Skin epidermis (tissue), 12 donors: ENCODE measurements around the gene PPIA.
A peak's percentile ranks its signal among the peaks of the same experiment; 100 is the strongest.
"Not testable (repeated sequence)": the region's sequence is repeated elsewhere in the genome, so short reads cannot be mapped to it uniquely, and the experiment has no call there.

Experiments used
- H3K27ac ChIP-seq, 21 experiments: fragments of 200-600 bp; sonication (generic) in 11 of 21; one replicate each; pipeline ENCODE4 v1.5.0; 2020; ENCODE audit warnings: mild to moderate bottlenecking in 3 of 21, inconsistent platforms in 2 of 21, moderate library complexity in 2 of 21
- H3K4me3 ChIP-seq, 7 experiments: fragments of 200-600 bp; sonication (generic) in 2 of 7; one replicate each; pipeline ENCODE4 v1.5.0; 2020; ENCODE audit warnings: inconsistent platforms in 2 of 7, mild to moderate bottlenecking in 2 of 7, moderate library complexity in 1 of 7

PPIA gene

DNA sequence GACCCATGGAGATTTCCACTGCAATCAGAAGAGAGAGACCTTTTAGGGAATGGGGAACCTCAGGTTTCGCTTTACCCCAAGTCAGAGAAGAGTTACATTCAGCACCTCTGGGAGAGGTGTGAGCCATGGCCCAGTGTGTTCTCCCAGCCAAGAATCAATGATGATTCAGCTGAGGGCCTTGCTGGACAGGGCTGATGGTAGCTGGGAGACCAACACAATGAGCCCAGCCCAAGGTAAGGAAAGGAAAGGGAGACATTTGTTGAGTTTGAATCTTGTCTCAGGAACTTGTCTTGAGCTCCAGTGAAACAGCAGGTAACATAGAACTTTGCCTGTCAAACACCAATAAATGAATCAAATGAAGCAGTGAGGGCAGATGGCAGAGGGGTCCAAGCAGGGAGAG lies 14.0 kb upstream of the PPIA start:
- Histone ChIP-seq H3K27ac (no peak overlapping the region), H3K4me3 (no peak overlapping the region)

DNA sequence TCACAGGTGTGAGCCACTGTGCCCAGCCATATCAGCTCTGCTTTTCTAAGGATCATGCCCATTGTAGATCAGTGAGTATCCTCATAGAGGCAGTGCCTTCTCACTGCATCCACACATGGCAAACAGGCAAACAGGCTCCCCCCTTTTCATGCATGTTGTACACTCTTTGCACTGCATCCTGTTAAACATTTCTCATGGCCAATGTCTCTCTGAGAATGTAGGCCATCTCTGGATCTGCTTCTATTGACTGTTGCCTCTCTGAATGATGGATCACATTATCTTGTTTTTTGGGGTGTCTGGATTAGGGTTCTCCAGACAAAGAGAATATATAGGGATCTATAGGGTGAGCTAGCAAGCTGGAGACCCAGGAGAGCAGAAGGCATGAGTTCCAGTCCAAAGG lies 13.1 kb upstream of the PPIA start:
- H3K27ac ChIP-seq: no peak overlapping the region

DNA sequence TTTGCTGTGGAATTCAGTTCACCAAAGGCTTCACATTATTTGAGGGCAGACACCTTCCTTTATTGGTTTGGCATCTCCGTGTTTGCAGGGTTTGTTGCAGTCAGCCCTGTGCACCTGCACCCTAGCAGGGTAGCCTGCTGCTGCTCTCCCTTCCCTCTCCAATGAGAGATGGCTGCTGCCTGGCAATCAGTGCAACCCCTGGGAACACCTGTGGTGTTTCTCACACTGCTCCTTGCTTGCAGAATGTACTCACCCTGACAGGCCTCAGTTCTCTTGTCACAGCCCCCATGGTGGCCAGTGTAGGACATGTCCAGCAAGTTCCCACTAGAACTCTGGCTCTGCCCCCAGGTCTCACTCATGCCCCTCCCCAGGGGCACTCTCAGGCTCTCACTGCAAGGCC lies 12.1 kb upstream of the PPIA start:
- Histone ChIP-seq H3K4me3 (no peak overlapping the region), H3K27ac (no peak overlapping the region)

More for the DNA sequence above, 13.1 kb upstream of the PPIA start:
- H3K4me3 ChIP-seq: no peak overlapping the region

DNA sequence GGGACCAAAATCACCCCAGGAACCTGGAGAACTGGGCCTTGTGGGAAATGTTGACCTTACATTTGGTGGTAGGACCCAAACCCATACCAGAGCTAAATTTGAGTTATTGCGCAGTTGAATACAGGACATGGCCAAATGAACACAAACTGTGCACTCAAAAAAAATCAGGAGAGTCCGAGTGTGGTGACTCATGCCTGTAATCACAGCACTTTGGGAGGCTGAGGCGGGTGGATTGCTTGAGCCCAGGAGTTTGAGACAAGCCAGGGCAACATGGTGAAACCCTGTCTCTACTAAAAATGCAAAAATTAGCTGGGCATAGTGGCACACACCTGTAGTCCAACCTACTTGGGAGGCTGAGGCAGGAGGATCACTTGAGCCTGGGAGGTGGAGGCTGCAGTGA lies 11.3 kb upstream of the PPIA start:
- H3K27ac ChIP-seq, H3K4me3 ChIP-seq: not testable (repeated sequence)

- no peak overlapping the region for H3K4me3 ChIP-seq
- H3K27ac ChIP-seq: no peak overlapping the region
Measured at GRCh38 chr7:44787041-44787440, 9.4 kb upstream of the PPIA start.

DNA sequence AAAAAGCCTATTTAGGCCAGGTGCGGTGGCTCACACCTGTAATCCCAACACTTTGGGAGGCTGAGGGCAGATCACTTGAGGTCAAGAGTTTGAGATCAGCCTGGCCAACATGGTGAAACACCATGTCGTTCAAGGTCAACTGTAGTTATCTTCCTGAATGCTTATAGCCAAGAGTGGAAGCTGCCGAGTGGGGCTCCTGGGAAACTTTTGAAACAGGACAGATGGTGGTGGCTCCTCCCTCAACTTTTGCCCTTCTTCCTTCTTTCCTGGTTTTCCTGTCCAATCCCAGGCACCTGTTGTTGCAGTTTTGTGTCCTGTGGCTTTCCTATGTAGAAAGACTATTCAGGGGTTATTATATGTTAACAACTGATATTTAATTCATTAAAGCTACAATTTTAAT lies 8.7 kb upstream of the PPIA start:
- Histone ChIP-seq H3K4me3 (no peak overlapping the region), H3K27ac (no peak overlapping the region)

DNA sequence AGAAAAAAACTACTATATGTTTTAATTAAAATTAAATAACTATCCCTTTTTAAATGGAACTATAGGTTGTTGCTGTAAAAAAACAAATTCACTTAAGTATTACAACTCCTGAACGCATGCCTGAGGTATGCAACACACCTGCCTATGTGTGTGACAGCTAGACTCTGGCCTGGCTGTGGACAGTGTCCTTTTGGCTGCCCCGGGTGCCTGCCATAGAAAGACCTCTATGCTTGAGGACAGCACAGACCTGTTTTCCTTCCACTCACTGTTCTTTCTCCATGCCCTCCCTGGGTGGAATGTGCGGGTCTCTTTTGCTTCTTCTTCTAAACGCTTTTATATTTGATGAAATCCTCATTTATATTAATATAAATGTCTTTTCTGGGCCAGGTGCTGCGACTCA lies 6.5 kb upstream of the PPIA start:
- Histone ChIP-seq H3K4me3 (no peak overlapping the region), H3K27ac (no peak overlapping the region)

DNA sequence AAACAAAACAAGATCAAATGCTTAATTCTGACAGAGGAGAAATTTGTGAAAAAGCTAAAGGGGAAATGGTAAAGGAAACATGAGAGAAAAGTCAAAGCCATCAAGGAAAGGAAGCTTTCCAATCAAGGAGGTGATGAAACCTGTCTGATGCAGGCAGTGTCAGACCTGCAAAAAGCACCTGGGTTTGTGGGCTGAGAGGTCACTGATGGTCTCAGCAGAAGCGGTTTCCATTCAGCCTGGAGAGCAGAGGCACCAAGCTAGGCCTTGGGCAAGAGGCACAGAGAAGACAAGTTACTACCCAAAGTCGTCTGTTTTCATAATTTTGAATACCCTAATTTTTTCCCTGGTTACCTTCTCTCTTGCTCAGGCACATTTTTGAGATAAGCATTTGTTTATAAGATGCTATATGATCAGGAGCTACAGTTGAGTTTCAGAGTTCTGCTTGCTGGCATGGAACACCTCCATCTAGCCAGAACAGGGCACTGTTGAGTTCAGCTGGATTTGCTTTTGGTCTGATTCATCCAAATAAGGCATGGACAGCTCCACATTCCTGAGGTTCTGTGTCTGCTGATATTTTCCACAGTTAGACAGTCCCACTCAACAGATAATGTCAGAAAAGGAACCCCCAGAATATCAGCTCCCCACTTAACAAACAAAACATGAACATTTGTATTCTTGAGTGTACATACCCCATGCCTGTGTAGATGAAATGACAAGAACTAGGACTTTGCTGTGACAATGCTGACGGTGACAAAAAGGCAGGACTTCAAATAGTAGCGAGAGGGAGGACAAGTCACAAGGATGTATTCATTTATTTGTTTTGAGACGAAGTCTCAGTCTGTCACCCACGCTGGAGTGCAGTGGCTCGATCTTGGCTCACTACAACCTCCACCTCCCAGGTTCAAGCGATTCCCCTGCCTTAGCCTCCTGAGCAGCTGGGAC lies 4.9 kb upstream of the PPIA start:
- Histone ChIP-seq H3K27ac (no peak overlapping the region), H3K4me3 (no peak overlapping the region)

- H3K4me3 ChIP-seq: no peak overlapping the region
- H3K27ac ChIP-seq: no peak overlapping the region
Measured at GRCh38 chr7:44793919-44794318, 2.6 kb upstream of the PPIA start.

GRCh38 chr7:44794331-44794730 lies 2.1 kb upstream of the PPIA start:
- Histone ChIP-seq H3K4me3 (no peak overlapping the region), H3K27ac (no peak overlapping the region)

DNA sequence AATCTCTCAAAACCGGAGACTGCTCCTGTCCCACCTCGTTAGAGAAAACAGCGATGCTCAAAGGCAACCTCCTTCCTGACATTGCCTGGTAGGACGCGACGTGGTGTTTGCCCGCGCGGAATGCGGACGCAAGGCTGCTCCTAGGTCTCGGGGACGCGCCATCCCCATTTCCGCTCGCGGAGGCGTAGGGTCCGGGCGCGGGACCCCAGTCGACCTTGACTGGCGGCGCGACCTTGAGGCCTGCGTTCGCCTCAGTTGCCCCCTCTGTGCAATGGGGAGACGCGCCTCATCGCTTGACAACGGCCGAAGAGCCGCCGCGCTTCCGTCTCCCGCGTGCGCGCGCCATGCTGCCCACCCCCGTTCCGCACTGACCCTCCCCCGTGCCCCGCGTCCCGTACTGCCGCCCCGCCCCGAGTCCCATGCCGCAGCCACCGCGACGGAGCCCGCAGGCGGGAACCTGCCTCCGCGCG lies 412 bp upstream of the PPIA start:
- peak overlapping the region; percentile 60 to 93 (median 79) for H3K4me3 ChIP-seq
- H3K27ac ChIP-seq: peak overlapping the region in 20 of 21 experiments; percentile 83 to 100 (median 99)

DNA sequence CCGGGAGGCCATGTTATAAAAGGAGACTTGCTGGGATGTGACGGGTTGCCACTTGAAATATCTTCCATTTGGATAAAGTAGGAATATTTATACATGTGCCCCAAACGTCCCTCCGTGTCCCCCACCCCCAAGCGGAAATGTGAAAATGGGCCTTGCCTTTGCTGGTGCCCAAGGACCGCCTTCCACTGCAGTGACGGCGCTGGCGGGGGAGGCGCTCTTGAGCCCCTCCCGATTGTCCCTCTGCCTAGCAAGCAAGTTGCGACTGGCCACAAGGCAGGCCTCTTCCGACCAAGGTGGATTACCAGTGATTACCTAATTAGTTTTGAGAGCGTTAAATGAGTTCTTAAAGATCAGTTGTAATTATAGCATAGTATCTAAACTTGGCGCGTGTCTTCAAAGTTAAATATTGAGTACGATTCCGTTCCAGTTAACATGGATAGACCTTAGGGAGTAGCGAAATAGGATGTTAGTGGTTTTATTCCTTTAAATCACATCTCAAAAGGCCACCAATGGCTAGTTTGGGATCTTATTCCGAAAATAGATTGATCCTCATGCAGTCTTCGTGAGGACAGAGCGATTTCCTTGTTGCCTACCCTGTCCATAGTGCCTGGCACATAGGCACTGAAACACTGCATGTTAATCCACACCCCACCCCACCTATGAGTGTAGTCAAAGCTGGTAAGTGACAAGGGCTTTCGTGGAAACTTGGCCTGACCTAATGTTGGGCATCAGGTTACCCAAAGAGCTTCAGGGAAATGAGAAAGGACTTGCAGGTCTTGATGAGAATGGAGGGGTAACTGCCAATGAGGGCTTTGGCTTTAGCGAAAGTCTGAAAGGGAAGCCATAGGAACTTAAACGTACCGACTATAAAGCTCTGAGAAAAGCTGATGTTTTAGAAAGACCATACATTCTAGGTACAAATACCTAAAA lies 1.1 kb downstream of the PPIA start:
- peak overlapping the region; percentile 95 to 100 (median 99) for H3K27ac ChIP-seq
- H3K4me3 ChIP-seq: peak overlapping the region; percentile 60 to 93 (median 79)

DNA sequence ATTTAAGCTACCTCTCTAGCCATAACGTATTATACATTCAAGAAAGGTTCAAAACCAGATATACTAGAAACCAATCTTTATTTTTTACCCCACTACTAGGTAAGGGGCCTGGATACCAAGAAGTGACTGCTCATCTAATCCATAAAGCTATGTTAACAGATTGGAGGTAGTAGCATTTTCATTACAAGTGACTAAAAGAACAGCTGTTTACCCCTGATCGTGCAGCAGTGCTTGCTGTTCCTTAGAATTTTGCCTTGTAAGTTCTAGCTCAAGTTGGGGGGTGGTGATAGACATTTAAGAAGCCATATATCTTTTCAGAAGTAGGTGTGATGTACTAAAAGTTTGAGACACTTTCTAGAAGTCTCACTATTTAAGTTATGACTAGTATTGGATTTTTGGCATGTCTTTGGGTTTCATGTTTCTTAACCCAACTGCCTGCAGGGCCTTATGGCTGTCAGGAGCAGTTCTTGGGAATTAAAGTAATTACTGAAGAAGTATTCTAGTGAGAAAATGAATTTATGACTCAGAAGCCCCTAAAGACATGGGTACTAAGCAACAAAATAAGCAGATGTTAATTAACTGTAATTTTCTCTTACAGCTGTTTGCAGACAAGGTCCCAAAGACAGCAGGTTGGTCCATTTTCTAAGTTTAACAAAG lies 2.3 kb downstream of the PPIA start:
- Histone ChIP-seq H3K27ac (peak overlapping the region in 10 of 21 experiments; percentile 27 to 100 (median 99)), H3K4me3 (peak overlapping the region; percentile 60 to 93 (median 79))

GRCh38 chr7:44799939-44800338 lies 3.5 kb downstream of the PPIA start:
- Histone ChIP-seq H3K27ac (peak overlapping the region in 1 of 21 experiments; percentile 36), H3K4me3 (no peak overlapping the region)

- Histone ChIP-seq H3K27ac (no peak overlapping the region), H3K4me3 (no peak overlapping the region)
Measured at GRCh38 chr7:44801890-44802289, 5.4 kb downstream of the PPIA start.

- no peak overlapping the region for H3K4me3 ChIP-seq
- H3K27ac ChIP-seq: no peak overlapping the region
Measured at GRCh38 chr7:44802418-44803025, 6.0 kb downstream of the PPIA start.

- H3K27ac ChIP-seq, H3K4me3 ChIP-seq: not testable (repeated sequence)
Measured at GRCh38 chr7:44803828-44804519, 7.5 kb downstream of the PPIA start.

GRCh38 chr7:44805950-44806349 lies 9.5 kb downstream of the PPIA start:
- Histone ChIP-seq H3K4me3 (no peak overlapping the region), H3K27ac (no peak overlapping the region)

DNA sequence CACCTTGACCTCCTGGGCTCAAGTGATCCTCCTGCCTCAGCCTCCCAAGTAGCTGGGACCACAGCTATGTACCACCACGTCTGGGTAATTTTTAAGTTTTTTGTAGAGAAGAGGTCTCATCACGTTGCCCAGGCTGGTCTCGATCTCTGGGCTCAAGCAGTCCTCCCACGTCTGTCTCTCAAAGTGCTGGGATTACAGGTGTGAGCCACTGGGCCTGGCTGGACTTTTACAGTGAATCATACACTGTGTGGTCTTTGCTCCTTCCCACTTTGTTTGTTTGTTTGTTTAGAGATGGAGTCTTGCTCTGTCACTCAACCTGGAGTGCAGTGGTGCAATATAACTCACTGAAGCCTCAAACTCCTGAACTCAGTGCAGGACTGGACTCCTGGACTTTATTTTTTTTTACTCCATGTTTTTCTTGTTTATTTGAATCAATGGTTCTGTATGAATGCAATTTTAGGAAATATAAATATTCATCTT lies 12.5 kb downstream of the PPIA start:
- H3K4me3 ChIP-seq: no peak overlapping the region
- H3K27ac ChIP-seq: no peak overlapping the region
